Femur (tissue), 1 donor: ENCODE data around the gene ZNG1F.
A peak's percentile ranks its signal among the peaks of the same experiment; 100 is the strongest.
"Not testable (repeated sequence)": the region's sequence is repeated elsewhere in the genome, so short reads cannot be mapped to it uniquely, and the experiment has no call there.

Experiments
- DNase-seq: peaks from one replicate; pipeline ENCODE4 v3.0.0-alpha.2; 2017

The ZNG1F gene

DNA sequence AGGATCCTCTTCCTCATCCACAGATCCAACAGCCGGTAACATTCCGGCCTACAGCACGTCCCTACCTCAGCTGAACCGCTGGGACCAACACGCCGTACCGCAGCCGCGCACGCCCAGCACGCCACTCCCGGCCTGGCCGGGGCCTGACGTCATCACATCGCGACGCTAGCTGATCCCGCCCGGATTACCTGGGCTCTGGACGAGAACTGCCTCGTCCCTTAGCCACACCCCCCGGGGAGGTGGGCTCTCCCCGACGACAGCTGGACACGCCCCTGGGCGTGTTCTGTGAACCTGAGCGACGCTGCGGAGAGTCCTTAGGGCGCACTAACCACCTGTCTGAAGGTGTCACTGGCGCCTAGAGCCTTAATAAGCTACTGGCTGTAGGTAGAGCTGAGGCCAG, at the start of gene ZNG1F:
Gene ZNG1F, minus strand, starts transcription at position 101 of the 400 bp plus-strand sequence. Its CDS starts 59 bp downstream, at position 42.
- DNase-seq = not testable (repeated sequence)

DNA sequence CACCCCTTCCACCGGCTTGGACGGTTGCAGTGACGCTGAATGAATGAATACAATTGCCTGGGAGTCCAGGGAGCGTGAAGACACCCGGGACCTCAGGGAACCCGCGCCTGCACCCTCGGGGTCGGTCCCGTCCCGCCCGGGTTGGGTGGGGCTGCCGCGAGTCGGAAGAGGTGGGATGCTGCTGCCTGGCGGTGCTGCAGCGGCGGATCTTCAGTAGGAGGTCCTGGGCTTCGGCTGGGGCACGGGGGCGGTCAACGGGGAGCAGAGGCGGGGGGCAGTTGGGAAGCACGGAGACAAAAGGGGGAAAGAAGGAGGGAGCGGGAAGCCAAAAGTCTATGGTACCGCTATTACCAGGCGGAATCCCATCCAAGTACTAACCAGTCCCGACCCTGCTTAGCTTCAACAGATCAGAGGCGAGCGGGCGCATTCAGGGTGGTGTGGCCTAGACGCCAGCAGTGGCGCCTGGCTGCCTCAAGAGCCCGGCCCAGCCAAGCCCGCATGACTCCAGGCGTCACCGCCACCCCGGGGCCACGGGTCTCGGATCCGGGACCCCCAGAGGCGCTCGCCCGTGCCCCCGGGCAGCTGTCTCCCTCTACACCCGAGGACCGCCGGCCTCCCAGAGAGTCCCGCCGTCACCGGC, 48.1 kb upstream of the ZNG1F start:
- peak; percentile 23 for DNase-seq

DNA sequence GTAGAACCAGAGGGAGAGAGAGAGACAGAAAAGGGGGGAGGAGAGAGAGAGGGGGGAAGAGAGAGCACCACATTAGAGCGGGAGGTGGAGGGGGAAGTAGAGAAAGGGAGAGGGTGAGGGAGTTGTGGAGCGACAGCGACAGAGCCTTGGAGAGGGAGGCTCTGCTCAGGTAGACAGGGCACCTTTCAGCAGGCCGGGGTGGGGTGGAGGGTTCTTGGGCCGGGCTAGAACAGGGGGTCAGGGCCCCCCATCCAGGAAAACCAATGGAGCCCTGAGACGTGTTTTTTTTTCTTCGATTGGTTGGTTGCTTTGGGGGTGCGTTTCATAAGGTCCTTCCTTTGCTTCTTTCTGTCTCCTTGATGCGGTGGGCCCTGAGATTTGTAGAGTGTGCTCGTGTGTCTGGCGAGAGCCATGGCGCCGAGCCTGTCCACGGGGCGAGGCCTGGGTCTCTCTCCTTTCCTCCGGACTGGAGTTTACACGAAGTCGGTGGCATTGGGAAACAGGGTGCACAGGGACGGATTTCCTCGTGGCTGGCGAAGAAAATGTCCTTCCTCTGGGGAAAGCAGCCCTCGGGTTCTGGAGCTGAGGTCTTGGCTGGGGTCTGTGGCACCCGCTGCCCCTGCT, 47.5 kb upstream of the ZNG1F start:
- not testable (repeated sequence) for DNase-seq

- peak; percentile 18 for DNase-seq
Measured at GRCh38 chr9:41234811-41235805, 46.0 kb upstream of the ZNG1F start.

GRCh38 chr9:41234221-41234620, 45.1 kb upstream of the ZNG1F start:
- not testable (repeated sequence) for DNase-seq

DNA sequence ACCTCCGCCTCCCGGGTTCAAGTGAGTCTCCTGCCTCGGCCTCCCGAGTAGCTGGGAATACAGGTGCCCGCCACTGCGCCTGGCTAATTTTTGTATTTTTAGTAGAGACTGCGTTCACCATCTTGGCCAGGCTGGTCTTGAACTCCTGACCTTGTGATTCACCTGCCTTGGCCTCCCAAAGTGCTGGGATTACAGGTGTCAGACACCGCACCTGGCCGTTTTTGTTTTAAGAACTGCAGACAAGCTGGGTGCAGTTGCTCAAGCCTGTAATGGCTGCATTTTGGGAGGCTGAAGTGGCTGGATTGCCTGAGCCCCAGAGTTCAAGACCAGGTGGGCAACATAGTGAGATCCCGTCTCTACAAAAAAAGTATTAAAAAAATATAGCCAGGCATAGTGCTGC, 43.2 kb upstream of the ZNG1F start:
- not testable (repeated sequence) for DNase-seq

DNA sequence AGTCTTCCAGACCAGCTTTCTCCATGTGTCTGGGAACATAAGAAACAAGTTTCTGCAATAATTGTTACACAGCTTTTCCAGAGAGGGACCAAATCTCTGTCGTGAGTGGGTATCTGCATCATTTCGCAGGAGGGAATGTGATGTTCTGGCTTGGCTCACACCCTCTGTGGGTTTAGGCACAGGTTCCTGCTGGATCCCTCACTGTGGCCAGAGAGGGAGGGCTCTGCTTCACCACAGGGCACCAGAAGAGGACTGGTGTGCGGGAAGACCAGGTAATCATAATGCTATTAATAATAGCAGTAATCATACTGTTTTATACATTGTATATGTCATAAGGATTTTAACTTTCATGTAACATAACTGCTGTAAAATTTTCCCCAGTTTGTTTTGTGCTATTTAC, 41.3 kb upstream of the ZNG1F start:
- not testable (repeated sequence) for DNase-seq

DNA sequence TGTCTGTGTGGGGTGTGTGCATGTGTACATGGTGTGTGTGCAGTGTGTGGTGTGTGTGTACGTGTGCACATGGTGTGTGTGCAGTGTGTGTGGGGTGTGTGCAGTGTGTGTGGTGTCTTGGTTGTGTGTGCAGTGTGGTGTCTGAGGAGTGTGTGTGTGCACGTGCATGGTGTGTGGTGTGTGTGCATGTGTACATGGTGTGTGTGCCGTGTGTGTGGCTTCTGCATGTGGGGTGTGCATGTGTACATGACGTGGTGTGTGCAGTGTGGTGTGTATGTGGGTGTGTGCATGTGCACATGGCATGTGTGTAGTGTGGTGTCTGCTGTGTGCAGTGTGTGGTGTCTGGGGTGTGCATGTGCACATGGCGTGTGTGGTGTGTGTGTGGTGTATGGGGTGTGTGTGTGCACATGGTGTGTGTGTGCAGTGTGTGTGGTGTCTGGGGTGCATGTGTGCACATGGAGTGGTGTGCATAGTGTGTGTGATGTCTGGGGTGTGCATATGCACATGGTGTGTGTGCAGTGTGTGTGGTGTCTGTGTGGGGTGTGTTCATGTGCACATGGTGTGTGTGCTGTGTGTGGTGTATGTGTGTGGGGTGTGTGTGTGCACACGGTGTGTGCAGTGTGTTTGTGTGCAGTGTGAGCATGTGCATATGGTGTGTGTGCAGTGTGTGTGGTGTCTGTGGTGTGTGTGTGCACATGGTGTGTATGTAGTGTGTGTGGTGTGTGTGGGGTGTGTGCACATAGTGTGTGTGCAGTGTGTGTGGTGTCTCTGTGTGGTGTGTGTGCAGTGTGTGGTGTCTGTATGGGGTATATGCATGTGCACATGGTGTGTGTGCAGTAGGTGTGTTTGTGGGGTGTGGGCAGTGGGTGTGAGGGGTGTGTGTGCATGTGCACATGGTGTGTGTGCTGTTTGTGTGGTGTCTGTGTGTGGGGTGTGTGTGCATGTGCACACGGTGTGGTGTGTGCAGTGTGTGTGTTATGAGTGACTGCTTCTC, 40.6 kb upstream of the ZNG1F start:
- DNase-seq = peak; percentile 35

- DNase-seq = not testable (repeated sequence)
Measured at GRCh38 chr9:41219831-41220230, 30.7 kb upstream of the ZNG1F start.

- not testable (repeated sequence) for DNase-seq
Measured at GRCh38 chr9:41188439-41188838, 678 bp downstream of the ZNG1F start.

- DNase-seq = not testable (repeated sequence)
Measured at GRCh38 chr9:41174994-41175393, 14.1 kb downstream of the ZNG1F start.

GRCh38 chr9:41150116-41150515, 39.0 kb downstream of the ZNG1F start:
- not testable (repeated sequence) for DNase-seq

DNA sequence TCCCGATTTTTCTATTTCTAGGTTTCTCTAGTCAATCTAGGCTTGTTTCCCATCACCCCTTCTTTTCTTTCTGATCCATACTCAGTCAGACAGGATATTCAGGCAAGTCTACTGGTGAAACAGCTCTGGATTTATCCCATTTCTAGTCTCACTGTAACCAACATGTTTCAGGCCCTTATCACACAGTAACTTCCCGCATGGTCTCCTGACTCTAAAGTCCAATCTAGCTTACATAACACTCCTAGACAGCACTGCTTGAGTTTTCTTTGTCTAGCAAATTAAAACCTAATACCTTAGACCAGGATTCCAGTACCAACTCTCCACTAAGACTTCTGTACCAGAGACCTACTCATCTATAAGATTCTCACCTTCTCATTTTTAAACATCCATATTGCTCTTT, 47.2 kb downstream of the ZNG1F start:
- DNase-seq = not testable (repeated sequence)

DNA sequence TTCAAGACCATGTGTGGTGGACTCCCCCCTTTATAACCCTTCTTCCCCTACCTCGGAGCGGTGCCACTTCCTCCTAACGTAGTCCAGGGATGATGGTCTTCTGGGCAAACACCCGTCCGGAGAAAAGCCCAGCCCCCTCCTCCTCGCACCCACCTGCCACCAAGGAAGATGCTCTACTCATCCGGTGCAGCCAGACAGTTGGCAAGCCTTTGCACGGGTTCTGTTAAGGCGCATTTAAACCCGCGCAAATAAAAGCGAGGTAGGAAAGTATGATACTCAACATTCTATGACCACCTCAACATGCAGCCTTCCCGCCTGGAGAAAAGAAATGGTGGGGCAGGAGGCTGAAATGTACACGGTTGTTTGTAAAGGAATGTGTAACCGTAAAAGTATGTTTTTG, 60.5 kb downstream of the ZNG1F start, which contains the start of gene FOXD4L6:
Gene FOXD4L6, minus strand, starts transcription at position 101 of the 400 bp plus-strand sequence. CDS start 298 bp downstream, outside the sequence.
- DNase-seq = not testable (repeated sequence)

DNA sequence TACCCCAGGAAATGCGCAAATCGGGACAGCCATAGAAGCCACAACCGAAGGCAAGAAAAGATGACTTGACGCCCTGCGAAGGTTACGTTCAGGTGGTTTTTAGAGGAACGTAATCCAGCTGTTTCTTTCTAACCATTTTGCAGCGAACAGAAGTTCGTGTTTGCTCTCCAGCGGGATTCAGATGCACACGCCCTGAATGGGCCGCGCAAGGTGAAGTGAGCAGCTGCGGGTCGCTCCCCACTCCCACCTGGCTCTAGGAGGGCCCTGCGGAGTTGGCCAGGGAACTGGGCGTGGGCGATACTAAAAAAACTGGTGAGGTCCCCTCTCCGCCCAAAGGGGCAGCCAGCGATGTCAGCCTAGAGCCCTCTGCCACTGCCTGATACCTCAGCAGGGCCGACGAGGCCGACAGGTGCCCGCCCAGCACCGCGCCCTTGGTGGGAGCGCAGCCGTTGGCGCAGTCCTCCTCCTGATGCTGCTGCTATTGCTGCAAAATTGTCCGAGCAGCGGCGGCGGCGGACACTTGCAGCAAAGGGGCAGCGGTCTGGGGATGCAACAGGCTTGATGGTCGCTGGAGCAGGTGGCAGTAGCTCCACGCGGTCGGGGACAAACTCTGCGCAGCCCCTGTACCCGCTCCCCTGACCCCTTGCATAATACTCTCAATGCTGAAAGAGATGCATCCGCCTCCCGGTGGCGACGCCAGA, 62.2 kb downstream of the ZNG1F start:
- not testable (repeated sequence) for DNase-seq

DNA sequence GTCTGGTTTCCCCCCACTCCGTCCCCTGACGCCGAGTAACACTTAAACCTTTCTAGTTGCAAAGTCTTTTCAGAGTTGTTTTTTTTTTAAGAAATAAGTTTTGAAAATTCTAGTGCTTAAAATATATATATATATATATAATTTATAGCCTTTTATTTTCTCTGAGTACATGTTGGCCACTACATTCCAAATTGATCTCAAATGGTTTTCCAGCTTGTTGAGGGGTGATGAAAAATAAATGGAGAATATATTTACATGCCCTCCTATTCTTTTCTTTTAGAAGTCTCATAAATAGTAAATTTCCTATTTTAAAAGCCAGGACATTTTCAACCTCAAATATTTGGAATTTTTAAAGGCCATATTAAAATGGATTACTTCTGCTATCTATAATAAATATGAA, 63.2 kb downstream of the ZNG1F start:
- DNase-seq = not testable (repeated sequence)

DNA sequence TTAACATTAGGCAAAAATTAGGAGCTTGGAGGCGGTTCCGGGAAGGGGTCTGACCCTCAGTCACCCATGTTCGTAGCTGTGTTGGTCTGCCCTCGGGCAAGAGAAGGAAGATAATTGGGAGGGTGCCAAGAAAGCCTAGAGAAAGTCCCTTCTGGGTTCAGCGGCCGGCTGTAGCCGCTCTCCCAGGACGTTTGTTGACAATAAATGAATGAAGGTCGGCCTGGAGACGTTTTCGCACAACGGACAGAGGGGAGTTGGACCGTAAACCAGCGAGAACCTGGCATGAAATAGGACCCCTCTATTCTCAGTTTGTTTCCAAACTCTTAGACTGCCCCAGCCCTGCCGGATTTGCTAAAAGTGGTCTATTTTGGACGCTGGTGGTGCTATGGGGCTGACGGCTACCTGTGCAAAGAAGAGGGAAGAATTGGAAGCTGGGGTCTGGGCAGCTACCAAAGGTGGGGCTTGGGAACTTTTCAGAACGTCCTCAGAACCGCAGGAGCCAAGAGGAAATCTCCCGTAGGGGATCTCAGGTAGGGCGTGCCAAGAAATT, 63.9 kb downstream of the ZNG1F start:
- not testable (repeated sequence) for DNase-seq

DNA sequence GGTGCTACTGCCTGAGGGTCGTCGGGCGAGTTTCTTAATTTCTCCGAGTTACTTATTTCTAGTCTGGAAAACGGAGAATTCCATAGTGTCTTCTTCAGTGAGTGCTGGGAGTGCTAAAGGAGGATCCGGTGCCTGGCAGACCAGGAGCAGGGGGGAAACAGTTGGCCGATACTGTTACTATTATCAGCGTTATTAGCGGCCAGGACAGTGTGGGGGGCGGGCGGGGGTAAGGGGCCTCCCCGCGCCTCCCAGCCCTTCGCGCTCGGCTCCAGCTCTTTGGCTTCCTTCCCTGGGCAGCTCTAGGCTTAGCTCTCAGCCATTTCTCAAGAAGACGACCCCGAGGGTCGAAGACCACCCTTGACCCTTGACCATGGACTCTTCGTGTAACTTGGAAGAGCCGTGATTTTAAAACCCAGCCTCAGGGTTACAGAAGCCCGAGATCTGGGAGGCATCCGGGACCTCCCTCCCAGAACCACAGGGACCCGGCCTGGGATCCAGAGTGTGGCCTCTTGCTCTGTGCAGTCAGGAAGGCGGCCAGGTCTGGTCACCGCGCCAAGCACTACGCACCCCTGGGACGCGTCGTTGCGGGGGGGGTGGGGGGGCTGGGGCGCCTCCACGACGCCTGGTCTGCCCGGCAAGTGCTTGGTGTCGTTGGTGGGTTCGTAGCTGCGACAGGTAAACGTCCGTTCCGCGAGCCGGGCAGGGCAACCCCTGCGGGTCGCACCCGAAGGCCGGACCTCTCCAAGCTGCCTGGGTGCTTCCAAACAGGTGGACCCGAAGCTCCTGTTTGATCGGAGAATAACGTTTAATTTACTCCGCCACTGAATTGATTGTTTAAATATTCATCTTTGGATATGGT, 64.6 kb downstream of the ZNG1F start:
- not testable (repeated sequence) for DNase-seq

- DNase-seq = not testable (repeated sequence)
Measured at GRCh38 chr9:41123812-41124211, 65.3 kb downstream of the ZNG1F start.

GRCh38 chr9:41123396-41123795, 65.7 kb downstream of the ZNG1F start:
- not testable (repeated sequence) for DNase-seq
